NCI-H2196 treated with DMSO at 0.1 percent for 48 hours (cell line): ENCODE measurements around the gene APBA2.

Source experiments
- DNase-seq: peaks from one replicate; lab custom pipeline; 2025; ENCODE audit not compliant: unreplicated experiment; lab: John Stamatoyannopoulos, UW

APBA2 gene

DNA sequence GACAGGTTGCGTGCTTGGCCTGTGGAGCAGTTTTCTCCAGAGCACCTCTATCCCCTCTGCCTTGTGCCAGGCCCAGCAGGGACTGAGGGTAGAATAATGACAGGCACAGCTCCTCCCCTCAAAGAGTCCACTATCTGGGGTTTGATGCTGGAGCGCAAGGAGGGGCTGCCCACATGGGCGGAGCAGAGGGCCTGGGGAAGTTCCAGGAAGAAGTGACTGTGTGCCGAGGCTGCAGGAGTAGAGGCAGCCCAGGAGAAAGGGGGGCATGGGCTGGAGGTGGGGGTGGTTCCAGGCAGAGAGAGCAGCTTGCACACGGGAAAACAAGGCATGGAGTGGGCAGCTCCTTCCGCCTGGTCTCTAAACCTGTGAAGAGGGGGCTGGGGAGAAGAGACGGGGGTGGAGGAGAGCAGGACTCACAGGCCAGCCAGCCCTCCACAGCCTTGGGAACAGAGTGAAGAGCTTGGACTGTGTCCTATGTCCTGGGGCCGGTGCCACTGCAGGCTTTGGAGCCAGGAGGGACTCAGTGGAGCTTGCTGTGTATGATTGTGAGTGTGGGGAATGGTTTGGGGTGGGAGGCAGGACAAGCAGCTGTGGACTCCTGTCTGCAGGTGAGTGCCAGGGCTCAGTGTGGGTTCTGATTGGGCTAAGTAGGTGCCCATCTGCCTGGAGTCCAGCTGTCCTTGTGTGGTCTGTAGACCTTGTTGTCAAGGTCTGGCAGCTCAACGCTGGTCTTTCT, 48.1 kb downstream of the APBA2 start:
- no peak for DNase-seq

DNA sequence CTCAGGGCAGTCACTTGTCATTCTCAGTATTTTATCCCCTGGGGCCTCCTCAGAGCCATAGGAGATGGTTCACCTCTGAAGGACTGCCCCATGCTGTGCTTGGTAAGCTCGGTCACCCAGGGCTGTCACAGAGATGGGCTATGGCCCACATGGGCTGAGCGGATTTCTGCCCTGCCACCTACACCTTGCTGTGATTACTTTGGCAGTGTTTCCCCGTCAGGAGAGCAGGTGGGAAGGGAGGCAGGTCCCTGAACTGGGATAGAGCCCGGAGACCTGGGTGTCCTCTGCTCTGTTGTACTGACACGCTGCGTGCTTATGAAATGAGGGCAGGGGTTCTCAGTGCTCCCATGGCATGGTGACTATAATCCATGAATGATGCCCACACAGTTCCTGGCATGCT, 48.9 kb downstream of the APBA2 start:
- no peak for DNase-seq

DNA sequence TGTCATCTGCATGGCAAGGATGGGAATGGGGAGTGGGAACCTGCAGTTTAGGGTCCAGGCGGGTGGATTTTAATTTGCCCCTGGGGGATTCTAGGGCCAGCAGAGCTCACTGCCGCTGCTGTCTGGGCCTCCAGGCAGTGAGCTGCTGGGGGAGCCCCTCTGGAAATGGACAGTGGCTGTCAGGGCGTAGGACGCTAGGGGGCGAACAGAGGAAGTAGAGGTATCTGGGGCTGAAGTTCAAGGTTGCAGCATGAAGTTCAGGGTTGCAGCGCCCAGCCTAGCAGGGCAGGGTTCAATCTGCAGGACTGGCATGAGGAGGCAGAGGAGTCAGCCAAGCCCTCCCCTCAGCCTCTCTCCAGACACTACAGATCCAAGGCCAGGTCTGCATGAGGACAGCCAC, 49.5 kb downstream of the APBA2 start:
- no peak for DNase-seq

DNA sequence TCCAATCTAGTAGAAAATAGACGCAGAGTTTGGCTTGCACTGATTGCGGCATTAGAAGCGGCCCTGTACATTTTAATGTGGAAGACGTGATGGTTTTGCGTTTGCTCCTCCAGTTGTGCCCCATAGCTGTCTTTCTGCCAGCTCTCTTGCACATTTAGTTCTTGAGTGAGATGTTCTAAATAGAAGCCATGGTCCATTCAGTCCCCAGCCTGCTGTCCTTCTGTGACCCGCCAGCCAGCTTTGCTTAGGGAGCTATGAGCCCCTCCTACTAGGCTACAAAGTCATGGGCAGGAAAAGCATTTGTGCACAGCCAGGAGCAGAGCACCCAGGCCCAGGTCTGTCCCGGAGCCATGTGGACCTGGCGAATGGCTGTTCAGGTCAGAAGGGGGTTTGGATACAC, 50.3 kb downstream of the APBA2 start:
- no peak for DNase-seq

DNA sequence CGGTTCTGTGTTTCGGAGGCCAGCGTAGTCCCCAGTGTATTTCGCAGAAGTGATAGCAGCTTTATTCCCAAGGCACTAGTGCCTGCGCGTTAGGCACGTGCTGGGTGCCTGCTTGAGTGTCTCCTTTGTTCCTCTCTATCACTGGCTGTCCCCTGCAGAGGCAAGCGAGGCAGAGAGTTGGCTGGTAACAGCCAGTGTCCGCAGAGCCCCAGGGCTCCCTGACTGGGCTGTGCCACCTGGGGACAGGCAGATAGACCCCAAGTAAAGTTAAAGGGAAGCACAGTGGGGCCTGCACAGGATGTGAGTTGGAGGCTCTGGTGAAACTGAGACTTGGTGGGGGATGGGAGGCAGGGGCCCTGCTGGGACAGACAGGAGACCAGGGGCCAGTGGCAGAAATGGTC, 50.7 kb downstream of the APBA2 start:
- no peak for DNase-seq

DNA sequence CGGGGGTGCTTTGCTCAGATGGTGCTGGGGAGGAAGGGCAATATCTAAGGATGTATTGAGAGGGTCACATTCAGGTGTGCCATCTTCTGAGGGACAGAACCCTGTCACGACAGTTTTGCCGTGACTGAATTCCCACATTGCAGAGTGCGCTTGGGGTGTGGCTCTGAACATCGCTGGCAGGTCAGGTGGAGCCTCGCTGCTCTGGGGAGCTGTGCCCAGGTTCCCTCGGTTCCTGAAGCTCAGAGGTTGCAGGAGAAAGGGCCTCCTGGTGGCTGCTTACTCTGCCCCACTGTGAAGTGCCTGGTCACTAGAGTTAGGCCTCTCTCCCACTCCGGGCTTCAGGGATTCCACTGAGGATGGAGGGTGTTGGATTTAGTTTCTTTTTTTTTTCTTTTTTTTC, 51.5 kb downstream of the APBA2 start:
- no peak for DNase-seq

DNA sequence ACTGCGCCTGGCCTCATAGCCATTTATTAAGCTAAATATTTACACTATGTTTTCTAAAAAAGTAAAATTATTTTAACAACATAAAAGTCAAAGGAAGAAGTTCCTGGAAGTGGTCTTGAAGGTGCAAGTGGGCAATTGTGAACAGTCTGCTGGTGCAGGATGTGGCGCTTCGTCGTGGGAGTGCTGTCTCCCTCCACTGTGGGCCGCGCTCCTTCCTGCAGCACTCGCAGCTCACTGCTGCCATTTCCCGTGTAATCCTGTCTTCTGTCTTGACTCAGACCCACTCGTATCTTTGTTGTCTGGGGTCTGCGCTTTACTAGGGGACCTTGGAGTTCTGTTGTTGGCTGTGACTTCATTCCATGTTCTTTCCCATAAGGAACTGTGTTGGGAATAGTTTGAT, 56.3 kb downstream of the APBA2 start:
- no peak for DNase-seq

DNA sequence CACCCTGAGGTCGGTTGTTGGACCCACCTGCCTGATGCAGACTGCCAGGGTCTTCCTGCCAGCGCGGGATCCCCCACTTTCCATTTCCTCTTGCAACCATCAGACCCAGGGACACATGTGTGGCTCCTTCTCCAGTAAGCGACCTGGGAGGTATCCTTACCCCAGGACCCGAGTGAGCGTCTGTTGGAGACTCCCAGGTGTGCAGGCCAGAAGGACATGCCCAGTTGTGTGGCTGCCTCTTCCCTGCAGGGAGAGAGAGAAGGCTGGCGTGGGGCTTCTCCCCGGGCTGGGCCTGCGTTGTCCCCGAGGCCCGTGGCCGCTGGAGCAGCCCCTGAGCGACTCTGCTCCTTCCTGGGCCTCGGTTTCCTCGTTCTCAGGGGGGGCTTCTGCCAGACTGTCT, 56.8 kb downstream of the APBA2 start:
- no peak for DNase-seq

DNA sequence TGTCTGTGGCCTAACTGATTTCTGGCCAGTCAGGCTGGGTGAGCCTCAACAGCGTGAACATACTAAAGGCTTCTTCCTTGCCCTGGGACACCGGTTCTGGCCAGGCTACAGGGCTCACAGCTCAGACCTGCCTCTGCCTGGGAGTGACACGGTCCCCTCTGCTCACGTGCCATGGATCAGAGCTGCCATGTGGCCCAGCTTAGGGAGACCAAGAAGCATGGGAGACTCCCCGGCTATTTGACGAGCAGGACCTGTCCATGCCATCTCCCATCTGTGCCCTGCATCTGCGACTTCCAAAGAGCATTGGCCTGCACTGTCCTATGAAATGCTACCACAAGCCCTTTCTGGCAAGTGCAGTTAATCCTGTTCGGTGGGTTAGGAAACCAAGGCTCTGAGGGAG, 57.4 kb downstream of the APBA2 start:
- DNase-seq, result no peak

DNA sequence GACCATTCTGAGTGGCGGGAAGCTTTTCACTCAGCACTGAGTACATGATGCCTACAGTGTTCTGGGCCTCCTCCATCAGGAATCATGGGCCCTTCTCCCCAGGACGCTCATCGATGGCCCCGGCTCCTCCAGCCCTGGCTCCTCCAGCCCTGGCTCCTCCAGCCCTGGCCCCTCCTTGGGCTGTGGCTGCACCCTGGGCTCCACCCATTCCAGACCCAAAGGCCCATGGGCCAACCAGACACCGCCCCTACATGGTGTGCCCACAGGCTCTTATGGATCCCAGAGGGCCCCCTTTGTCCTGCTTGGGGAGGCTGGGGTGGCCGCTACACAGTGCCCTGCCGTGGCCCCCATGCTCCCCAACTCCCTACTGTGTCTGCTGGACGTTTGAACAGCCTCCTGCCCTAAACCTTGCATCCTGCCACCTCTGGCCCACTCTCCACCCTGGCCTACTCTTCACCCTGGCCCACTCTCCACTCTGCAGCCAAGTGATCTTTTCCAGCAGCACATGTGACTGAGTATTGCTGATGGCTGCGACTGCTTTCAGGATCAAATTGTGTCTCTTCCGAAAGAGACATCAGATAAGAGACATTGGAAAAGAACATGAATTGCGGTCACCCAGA, 57.9 kb downstream of the APBA2 start:
- no peak for DNase-seq

DNA sequence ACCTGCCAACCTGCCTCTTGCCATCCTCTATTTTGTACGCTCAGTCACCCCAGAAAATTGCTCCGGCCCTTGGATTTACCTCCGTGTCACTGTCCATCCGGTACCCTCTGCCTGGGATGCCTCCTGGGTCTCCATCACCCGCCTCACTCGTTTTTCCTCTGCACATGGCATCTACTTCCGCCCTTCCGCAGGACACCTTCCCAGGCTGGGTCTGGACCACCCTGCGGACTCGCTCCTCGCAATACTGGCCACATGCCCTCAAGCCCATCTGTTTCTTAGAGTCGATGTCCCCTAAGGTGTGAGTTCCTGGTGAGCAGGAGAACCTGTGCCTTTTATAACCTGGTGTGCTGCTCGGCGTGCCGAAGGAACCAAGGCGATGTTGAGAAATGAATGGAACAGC, 58.5 kb downstream of the APBA2 start:
- DNase-seq, result no peak

DNA sequence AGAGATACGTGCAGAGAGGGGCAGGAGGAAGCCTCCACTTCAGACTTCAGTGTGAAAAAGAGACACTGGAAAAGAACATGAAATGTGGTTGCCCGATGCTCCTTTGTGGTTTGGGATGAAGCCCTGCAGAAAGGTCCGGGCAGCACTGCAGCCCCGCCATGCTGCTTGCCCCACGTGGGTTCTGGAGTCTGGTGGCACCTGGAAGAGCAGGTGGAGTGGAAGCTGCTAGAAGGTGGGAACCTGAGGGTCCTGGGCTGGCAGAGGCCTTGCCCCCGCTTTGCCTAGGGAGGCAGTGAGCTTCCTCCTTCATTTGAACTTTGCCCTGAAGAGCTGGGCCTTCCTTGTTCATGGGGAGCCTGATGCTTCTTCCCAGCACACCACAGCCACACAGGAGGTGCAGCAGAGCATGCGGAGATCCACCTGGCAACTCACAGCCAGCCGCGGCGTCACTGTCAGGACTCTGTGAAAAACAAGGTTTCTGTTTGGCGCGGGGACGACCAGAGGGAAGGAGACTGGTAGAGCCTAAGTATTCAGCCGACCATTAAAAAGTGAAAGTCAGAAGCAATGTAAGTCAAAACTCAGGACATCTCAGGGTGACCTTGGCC, 59.0 kb downstream of the APBA2 start:
- DNase-seq, result no peak

DNA sequence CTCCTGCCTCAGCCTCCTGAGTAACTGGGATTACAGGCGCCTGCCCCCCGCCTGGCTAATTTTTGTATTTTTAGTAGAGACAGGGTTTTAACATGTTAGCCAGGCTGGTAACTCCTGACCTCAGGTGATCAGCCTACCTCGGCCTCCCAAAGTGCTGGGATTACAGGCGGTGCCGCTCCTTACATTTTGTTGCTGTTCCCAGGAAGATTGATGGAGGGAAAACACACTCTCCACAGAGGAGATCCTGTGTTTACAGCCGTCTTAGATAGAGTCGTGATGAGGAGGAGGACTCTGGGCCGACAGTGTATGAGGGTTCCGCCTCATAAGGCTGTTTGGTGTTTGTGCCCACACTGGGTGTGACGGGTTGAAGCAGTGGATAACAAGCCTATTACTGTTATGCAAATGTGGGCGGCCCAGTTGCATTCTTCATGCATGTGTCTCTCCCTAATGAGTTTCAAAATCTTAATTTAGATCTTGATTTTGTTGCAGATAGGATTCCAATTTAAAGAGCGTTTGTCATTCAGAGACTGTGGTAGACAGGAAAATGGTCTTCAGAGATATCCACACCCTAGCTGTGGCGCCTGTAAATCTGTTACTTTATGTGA, 60.0 kb downstream of the APBA2 start:
- DNase-seq, result no peak

DNA sequence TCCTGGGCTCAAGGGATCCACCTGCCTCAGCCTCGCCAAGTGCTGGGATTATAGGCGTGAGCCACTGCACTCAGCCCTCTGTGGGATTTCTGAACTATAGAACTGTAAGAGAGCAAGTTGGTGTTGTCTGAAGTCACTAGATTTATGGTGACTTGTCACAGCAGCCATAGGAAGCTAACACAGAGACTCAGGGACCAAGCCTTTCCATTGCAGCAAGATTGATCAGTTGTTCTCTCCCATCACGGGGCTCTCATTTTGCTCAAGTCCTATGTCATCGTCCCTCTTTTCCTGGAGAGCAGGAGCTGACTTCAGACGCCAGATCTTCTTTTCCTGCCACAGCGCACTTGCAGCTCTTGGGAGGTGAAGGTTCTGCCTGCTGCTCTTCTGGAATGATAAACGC, 61.0 kb downstream of the APBA2 start:
- no peak for DNase-seq

DNA sequence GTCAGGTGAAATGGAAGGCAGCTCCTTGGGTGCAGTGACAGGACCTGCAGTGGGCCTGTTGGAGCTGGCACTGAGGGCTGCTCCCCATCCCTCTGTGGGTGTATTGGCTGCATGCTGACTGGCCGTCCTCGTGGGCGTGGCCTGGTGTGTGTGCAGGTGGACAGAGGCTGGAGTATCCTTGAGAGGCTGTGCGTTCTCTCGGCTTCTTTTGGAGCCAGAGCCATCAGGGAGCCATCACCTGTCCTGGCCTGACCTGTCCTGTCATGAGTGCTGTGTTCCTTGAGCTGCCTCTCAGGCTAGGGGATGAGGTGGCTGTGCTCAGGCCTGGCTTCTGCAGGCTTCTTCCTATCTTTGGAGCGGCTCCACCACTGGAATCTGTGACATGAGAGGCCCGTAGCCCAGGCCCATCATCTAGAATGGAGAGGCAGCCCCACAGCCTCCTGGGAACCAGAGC, 61.5 kb downstream of the APBA2 start:
- no peak for DNase-seq

DNA sequence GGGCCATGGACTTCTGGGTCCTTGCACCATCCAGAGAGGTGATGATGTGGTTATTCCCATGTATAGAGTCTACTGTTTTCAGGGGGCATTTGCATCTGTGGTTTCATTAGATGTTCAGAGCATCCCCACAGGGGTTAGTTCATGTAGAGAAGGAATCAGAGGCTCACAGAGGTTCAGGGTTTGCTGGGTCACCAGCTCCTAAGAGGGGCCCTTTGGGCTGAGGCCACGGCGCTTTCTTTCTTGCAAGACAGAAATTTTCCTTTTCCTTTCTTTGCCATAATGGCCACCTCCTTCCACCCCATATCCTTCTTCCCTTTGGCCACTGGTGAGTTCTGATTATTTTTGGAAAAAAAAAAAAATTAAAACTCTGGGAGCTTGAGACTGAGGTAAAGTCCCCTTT, 62.3 kb downstream of the APBA2 start:
- no peak for DNase-seq

DNA sequence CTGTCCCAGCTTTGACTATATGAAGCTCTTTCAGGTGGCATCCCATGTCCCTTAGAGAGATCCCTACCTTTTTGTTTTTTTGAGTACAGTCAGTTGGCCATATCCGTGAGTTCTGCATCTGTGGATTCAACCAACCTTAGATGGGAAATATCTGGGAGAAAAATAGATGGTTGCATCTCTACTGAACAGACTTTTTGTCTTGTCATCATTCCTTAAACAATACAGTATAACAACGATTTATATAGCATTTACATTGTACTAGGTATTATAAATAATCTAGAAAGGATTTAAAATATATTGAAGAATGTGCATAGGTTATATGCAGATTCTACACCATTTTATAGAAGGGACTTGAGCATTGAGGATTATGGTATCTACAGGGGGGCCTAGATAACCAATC, 65.1 kb downstream of the APBA2 start:
- no peak for DNase-seq

DNA sequence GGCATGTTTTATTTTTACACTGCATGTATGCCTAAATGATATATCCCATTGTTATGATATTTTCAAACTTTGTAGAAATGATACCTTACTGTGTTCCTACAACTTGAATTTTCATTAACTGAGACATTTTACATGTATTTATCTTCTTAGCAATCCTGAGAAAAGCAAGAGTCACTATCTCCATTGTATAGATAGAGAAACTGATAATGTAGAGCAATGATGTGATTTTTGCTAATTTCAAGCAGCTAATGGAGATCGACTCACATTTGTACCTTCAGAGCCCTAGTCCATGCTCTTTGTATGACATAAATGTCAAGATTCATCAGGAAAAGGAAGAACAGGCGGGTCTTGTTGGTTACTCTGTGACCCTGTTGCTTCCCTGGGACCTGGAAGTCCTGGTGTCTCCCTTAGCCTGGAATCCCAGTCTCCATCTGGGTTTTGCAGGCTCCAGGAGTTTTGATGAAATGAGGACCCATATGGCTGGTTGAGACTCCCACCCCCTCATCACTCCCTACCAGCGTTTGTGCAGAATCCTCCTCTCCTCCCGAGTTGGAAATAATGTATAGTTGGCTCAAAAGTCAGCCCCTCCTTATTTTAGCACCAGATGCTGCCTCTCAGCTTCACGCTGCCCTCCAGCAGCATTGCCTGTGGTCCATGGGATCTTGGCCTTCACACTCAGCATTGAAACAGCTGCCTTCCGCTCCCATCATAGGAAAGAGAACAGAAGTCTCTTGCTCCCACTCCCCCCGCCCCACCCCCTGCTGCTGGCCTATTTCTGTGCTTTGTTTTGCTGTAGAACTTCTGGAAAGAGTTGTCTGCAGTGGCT, 67.1 kb downstream of the APBA2 start:
- no peak for DNase-seq

DNA sequence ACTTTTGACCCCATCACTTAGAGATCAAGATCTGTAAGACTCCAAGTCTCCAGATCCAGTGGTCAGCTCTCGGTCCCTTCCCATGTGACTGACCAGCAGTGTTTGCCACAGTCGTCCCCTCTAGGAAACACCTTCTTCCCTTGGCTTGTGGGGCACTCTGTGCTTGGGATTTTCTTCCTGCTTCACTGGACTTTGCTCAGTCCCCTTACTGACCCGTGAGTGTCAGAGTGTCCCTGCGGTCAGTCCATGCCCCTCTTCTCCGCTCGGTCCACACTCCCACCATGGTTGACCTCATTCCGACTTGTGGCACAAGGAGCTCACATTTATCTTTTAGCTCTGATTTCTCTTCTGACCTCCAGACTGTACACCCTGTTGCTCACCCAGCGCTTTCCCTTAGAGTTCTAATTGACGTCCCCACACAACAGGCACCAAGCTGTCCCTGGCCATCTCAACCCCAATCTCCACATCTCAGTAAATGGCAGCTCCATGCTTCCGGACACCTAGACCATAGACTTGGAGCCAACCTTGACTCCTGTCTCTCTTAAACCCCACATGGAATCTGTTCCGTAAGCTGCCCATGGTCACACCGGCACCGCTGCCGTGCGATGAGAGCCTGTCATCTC, 67.9 kb downstream of the APBA2 start:
- no peak for DNase-seq

DNA sequence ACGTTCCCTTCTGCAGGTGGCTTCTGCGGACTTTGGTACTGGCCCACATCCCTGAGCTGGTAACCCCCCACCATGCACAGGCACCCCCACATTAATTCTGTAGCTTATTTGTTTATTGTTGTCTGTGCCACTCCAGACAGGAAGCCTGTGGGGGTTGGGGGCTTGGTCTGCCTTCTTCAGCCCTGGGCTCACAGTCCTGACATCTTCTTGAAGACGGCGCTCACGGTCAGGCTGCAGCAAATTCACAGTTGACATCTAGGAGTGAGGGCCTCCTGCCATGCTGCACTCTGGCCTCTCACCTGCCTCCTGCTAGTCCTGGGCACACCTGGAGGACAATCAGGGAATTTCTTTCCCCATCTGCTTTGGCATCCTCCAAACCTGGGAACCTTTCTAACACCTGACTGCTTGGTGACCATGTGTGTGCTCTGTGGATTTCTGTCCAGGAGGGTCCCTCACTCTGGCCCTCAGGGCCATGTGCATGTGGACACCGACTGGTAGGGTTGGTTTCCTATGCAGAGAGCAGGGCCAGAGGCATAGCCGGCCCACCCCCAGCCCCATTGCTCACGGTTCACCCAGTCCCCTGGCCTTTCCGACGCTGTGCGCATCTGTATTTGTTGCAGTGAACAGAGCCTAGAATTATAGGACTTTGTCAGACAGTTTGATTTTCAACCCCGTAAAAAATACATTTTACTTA, 68.8 kb downstream of the APBA2 start:
- no peak for DNase-seq
